ENCODE data around the gene DELE1.

The DELE1 gene

DNA sequence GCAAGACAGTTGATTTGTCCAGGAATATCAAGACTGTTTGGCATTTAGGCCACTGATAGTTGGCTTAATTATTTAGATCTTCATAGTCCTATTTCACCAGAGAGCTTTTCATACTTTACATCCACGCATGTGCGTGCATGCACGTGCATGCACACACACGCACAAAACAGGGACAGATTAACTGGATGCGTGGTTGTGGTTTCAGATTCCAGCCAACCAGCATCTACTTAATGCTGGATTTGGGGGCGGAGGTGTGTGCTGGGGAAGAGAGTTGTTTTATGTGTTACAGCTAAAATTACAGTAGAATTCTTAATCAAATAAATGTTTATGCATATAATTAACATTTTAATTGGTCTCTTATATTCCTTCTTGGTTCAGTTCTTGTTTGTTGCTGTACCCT is 52.5 kb downstream of the DELE1 start:
- no peaks in the 10 kb centered on the region for H3K9me3 ChIP-seq (ENCODE audit: control insufficient read depth, insufficient read depth, low read depth, low read length)
- peaks cover 76 to 92% of the 10 kb centered on the region in 2 experiments for H3K36me3 ChIP-seq (ENCODE audit: control insufficient read depth in 2 of 2, insufficient read depth in 1 of 2, low read length in 2 of 2)
- CTCF ChIA-PET = interaction anchor here (0.6 to 3.4 kb wide), 9 partner anchors 14 to 745 kb away, joined by 3 to 27 read pairs (median 4); no protein-coding TSS in a partner anchor
- no peaks in the 10 kb centered on the region; the same call in 1 of the 2 replicates for H3K4me1 ChIP-seq (ENCODE audit: control insufficient read depth, insufficient read depth, low read length)
- TF ChIP-seq, protein P1, sequence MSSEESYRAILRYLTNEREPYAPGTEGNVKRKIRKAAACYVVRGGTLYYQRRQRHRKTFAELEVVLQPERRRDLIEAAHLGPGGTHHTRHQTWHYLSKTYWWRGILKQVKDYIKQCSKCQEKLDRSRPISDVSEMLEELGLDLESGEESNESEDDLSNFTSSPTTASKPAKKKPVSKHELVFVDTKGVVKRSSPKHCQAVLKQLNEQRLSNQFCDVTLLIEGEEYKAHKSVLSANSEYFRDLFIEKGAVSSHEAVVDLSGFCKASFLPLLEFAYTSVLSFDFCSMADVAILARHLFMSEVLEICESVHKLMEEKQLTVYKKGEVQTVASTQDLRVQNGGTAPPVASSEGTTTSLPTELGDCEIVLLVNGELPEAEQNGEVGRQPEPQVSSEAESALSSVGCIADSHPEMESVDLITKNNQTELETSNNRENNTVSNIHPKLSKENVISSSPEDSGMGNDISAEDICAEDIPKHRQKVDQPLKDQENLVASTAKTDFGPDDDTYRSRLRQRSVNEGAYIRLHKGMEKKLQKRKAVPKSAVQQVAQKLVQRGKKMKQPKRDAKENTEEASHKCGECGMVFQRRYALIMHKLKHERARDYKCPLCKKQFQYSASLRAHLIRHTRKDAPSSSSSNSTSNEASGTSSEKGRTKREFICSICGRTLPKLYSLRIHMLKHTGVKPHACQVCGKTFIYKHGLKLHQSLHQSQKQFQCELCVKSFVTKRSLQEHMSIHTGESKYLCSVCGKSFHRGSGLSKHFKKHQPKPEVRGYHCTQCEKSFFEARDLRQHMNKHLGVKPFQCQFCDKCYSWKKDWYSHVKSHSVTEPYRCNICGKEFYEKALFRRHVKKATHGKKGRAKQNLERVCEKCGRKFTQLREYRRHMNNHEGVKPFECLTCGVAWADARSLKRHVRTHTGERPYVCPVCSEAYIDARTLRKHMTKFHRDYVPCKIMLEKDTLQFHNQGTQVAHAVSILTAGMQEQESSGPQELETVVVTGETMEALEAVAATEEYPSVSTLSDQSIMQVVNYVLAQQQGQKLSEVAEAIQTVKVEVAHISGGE (tag by site-specific recombination; conservative IDR thresholded peaks at IDR 0.05; ENCODE audit: low read depth) = no peak
- TF ChIP-seq ZNF366 (tag by site-specific recombination; conservative IDR thresholded peaks at IDR 0.05) (no peak), ZNF548 (tag by site-specific recombination; IDR thresholded peaks at IDR 0.05) (no peak)
- TF ChIP-seq, protein P2, sequence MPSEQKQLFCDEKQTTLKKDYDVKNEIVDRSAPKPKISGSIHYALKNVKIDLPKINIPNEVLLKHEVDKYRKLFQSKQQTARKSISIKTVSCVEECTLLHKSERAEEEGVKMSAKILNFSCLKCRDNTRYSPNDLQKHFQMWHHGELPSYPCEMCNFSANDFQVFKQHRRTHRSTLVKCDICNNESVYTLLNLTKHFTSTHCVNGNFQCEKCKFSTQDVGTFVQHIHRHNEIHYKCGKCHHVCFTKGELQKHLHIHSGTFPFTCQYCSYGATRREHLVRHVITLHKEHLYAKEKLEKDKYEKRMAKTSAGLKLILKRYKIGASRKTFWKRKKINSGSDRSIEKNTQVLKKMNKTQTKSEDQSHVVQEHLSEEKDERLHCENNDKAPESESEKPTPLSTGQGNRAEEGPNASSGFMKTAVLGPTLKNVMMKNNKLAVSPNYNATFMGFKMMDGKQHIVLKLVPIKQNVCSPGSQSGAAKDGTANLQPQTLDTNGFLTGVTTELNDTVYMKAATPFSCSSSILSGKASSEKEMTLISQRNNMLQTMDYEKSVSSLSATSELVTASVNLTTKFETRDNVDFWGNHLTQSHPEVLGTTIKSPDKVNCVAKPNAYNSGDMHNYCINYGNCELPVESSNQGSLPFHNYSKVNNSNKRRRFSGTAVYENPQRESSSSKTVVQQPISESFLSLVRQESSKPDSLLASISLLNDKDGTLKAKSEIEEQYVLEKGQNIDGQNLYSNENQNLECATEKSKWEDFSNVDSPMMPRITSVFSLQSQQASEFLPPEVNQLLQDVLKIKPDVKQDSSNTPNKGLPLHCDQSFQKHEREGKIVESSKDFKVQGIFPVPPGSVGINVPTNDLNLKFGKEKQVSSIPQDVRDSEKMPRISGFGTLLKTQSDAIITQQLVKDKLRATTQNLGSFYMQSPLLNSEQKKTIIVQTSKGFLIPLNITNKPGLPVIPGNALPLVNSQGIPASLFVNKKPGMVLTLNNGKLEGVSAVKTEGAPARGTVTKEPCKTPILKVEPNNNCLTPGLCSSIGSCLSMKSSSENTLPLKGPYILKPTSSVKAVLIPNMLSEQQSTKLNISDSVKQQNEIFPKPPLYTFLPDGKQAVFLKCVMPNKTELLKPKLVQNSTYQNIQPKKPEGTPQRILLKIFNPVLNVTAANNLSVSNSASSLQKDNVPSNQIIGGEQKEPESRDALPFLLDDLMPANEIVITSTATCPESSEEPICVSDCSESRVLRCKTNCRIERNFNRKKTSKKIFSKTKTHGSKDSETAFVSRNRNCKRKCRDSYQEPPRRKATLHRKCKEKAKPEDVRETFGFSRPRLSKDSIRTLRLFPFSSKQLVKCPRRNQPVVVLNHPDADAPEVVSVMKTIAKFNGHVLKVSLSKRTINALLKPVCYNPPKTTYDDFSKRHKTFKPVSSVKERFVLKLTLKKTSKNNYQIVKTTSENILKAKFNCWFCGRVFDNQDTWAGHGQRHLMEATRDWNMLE (tag by site-specific recombination; conservative IDR thresholded peaks at IDR 0.05; ENCODE audit: low read depth) = no peak
- TF ChIP-seq, protein P3, sequence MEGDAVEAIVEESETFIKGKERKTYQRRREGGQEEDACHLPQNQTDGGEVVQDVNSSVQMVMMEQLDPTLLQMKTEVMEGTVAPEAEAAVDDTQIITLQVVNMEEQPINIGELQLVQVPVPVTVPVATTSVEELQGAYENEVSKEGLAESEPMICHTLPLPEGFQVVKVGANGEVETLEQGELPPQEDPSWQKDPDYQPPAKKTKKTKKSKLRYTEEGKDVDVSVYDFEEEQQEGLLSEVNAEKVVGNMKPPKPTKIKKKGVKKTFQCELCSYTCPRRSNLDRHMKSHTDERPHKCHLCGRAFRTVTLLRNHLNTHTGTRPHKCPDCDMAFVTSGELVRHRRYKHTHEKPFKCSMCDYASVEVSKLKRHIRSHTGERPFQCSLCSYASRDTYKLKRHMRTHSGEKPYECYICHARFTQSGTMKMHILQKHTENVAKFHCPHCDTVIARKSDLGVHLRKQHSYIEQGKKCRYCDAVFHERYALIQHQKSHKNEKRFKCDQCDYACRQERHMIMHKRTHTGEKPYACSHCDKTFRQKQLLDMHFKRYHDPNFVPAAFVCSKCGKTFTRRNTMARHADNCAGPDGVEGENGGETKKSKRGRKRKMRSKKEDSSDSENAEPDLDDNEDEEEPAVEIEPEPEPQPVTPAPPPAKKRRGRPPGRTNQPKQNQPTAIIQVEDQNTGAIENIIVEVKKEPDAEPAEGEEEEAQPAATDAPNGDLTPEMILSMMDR (tag by site-specific recombination; IDR thresholded peaks at IDR 0.05) = no peak
- TF ChIP-seq, protein P4, sequence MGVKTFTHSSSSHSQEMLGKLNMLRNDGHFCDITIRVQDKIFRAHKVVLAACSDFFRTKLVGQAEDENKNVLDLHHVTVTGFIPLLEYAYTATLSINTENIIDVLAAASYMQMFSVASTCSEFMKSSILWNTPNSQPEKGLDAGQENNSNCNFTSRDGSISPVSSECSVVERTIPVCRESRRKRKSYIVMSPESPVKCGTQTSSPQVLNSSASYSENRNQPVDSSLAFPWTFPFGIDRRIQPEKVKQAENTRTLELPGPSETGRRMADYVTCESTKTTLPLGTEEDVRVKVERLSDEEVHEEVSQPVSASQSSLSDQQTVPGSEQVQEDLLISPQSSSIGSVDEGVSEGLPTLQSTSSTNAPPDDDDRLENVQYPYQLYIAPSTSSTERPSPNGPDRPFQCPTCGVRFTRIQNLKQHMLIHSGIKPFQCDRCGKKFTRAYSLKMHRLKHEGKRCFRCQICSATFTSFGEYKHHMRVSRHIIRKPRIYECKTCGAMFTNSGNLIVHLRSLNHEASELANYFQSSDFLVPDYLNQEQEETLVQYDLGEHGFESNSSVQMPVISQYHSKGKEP (tag by site-specific recombination; IDR thresholded peaks at IDR 0.05) = 0 out of 2 replicates have a peak, but pooled peaks have one; percentile 39
- H3K27ac ChIP-seq (ENCODE audit: extremely low read depth, low read depth, low read length) = no peak overlapping the region
- POLR2A ChIA-PET = interaction anchor here (0.7 to 1.2 kb wide), 2 partner anchors 8 to 499 kb away, joined by 3 read pairs; no protein-coding TSS in a partner anchor
- no peak overlapping the region for H3K4me3 ChIP-seq (ENCODE audit: low read depth, low read length)

DNA sequence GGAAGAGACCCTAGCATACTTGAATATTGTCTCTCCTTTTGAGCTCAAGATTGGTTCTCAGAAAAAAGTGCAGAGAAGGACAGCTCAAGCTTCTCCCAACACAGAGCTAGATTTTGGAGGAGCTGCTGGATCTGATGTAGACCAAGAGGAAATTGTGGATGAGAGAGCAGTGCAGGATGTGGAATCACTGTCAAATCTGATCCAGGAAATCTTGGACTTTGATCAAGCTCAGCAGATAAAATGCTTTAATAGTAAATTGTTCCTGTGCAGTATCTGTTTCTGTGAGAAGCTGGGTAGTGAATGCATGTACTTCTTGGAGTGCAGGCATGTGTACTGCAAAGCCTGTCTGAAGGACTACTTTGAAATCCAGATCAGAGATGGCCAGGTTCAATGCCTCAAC is 54.7 kb downstream of the DELE1 start:
- Histone ChIP-seq H3K36me3 (ENCODE audit: control insufficient read depth in 2 of 2, insufficient read depth in 1 of 2, low read length in 2 of 2) (peaks cover 79 to 94% of the 10 kb centered on the region in 2 experiments), H3K4me3 (ENCODE audit: low read depth, low read length) (no peak overlapping the region), H3K9me3 (ENCODE audit: control insufficient read depth, insufficient read depth, low read depth, low read length) (no peaks in the 10 kb centered on the region), H3K4me1 (ENCODE audit: control insufficient read depth, insufficient read depth, low read length) (no peaks in the 10 kb centered on the region; the same call in 1 of the 2 replicates), H3K27ac (ENCODE audit: extremely low read depth, low read depth, low read length) (no peak overlapping the region)
- ChIA-PET POLR2A (interaction anchor here (3.2 kb wide), 1 partner anchor 9 kb away, joined by 8 read pairs; the partner anchor contains the start of gene RNF14), CTCF (interaction anchor here (1.8 to 3.4 kb wide), 3 partner anchors 9 to 287 kb away, joined by 12 to 27 read pairs (median 14); partner anchors contain the start of gene RNF14)
- TF ChIP-seq ZNF24 (tag by site-specific recombination; IDR thresholded peaks at IDR 0.05) = no peak
- TF ChIP-seq, protein P5, sequence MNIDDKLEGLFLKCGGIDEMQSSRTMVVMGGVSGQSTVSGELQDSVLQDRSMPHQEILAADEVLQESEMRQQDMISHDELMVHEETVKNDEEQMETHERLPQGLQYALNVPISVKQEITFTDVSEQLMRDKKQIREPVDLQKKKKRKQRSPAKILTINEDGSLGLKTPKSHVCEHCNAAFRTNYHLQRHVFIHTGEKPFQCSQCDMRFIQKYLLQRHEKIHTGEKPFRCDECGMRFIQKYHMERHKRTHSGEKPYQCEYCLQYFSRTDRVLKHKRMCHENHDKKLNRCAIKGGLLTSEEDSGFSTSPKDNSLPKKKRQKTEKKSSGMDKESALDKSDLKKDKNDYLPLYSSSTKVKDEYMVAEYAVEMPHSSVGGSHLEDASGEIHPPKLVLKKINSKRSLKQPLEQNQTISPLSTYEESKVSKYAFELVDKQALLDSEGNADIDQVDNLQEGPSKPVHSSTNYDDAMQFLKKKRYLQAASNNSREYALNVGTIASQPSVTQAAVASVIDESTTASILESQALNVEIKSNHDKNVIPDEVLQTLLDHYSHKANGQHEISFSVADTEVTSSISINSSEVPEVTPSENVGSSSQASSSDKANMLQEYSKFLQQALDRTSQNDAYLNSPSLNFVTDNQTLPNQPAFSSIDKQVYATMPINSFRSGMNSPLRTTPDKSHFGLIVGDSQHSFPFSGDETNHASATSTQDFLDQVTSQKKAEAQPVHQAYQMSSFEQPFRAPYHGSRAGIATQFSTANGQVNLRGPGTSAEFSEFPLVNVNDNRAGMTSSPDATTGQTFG (tag by site-specific recombination; IDR thresholded peaks at IDR 0.05; ENCODE audit: borderline replicate concordance) = no peak
- no peak for TF ChIP-seq KLF1 (tag by site-specific recombination; IDR thresholded peaks at IDR 0.05)

Data from HEK293 (cell line).